SU-DHL-6 (cell line): Measurements from ENCODE around the gene CNTNAP1.

Source experiments
- H2AFZ ChIP-seq: fragments of 200-600 bp; sonication (generic); 2 replicates; pipeline ENCODE4 v1.6.1; 2014; ENCODE audit warnings: low read depth, mild to moderate bottlenecking, moderate library complexity, mixed read lengths, antibody characterized with exemption, low read length; ENCODE audit not compliant: severe bottlenecking
- H3F3A ChIP-seq: fragments of 200-600 bp; shearing (Covaris generic); 2 replicates; pipeline ENCODE4 v1.6.0; 2016; ENCODE audit warnings: antibody characterized with exemption, mild to moderate bottlenecking; ENCODE audit not compliant: insufficient read depth
- H3K27ac ChIP-seq: fragments of 200-600 bp; sonication (generic); 2 replicates; pipeline ENCODE4 v1.5.1; 2016; ENCODE audit warnings: low read depth, mild to moderate bottlenecking, low read length, moderate library complexity, mixed read lengths
- H3K27me3 ChIP-seq: fragments of 200-600 bp; sonication (generic), shearing (Covaris generic); 2 replicates; pipeline ENCODE4 v1.6.0; 2014; ENCODE audit warnings: mild to moderate bottlenecking, low read length
- H3K36me3 ChIP-seq: fragments of 200-600 bp; sonication (generic); 2 replicates; pipeline ENCODE4 v1.6.1; 2014; ENCODE audit warnings: mild to moderate bottlenecking, low read length, mixed read lengths
- H3K4me2 ChIP-seq: fragments of 300-600, 200-600 bp; shearing (Covaris generic), sonication (generic); 2 replicates; pipeline ENCODE4 v1.6.0; 2014; ENCODE audit warnings: low read length, low read depth, mild to moderate bottlenecking; ENCODE audit not compliant: poor library complexity, severe bottlenecking
- H3K4me3 ChIP-seq: fragments of 200-600 bp; sonication (generic); 2 replicates; pipeline ENCODE4 v1.5.1; 2014; ENCODE audit warnings: antibody characterized with exemption, low read length, mild to moderate bottlenecking, mixed read lengths; ENCODE audit not compliant: insufficient read depth, poor library complexity, severe bottlenecking
- H3K79me2 ChIP-seq: fragments of 200-600 bp; sonication (generic); 2 replicates; pipeline ENCODE4 v1.6.1; 2014; ENCODE audit warnings: mild to moderate bottlenecking, low read length, moderate library complexity; ENCODE audit not compliant: insufficient read depth
- H3K9ac ChIP-seq: fragments of 200-600 bp; sonication (generic); 2 replicates; pipeline ENCODE4 v1.7.0; 2014; ENCODE audit warnings: mild to moderate bottlenecking, low read length
- H3K9me2 ChIP-seq: fragments of 200-600 bp; sonication (generic); replicated peaks from 2 replicates; pipeline ENCODE4 v1.6.1; 2014; ENCODE audit warnings: low read length; ENCODE audit not compliant: insufficient read depth
- H3K9me3 ChIP-seq: fragments of 200-600 bp; sonication (generic); 2 replicates; pipeline ENCODE4 v1.6.1; 2014; ENCODE audit warnings: low read length, mixed read lengths; ENCODE audit not compliant: insufficient read depth
- H4K20me1 ChIP-seq: fragments of 200-600 bp; sonication (generic); 2 replicates; pipeline ENCODE4 v1.6.1; 2014; ENCODE audit warnings: low read depth, mild to moderate bottlenecking, antibody characterized with exemption, low read length, moderate library complexity, mixed read lengths
- CTCF ChIP-seq: fragments of 200-600 bp; sonication (generic); IDR thresholded peaks from one replicate; pipeline ENCODE4 v1.5.1; 2017; ENCODE audit warnings: antibody characterized with exemption, mild to moderate bottlenecking, low read length, moderate library complexity; ENCODE audit not compliant: insufficient read depth, poor library complexity, severe bottlenecking
- EZH2phosphoT487 ChIP-seq: fragments of 200-600 bp; sonication (generic), shearing (Covaris generic); conservative IDR thresholded peaks from 2 replicates; pipeline ENCODE4 v1.6.1; 2018; ENCODE audit warnings: mild to moderate bottlenecking, antibody characterized with exemption, low read length, moderate library complexity, mixed read lengths

Gene CNTNAP1

GRCh38 chr17:42667088-42667951 is 15.0 kb upstream of the CNTNAP1 start:
- no peaks in the 10 kb centered on the region for H3K36me3 ChIP-seq
- no peak overlapping the region for H3K4me2 ChIP-seq
- H3K79me2 ChIP-seq = no peaks in the 10 kb centered on the region

DNA sequence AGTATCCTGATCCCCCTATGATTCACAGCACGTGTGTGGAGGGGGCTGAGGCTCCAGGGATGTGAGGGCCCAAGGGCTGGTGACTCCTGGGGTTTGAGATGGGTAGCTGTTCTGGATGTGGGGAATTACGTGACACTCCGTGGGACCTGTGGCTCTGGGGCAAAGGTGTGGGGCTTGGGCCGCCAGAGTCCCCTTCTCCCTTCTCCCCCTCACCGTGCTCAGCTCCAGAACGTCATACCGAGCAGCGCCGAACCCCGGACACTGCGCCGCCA is 12.7 kb upstream of the CNTNAP1 start:
- Histone ChIP-seq H3K36me3 (no peaks in the 10 kb centered on the region), H3K79me2 (no peaks in the 10 kb centered on the region), H3K9me3 (no peaks in the 10 kb centered on the region), H3F3A (no peaks in the 10 kb centered on the region), H3K27me3 (no peaks in the 10 kb centered on the region), H3K9me2 (no peaks in the 10 kb centered on the region), H3K4me3 (no peak overlapping the region), H3K27ac (no peak overlapping the region), H2AFZ (no peak overlapping the region), H3K9ac (no peak overlapping the region), H3K4me2 (no peak overlapping the region), H4K20me1 (no peaks in the 10 kb centered on the region)
- TF ChIP-seq EZH2phosphoT487 = no peak
- TF ChIP-seq CTCF = no peak

More at GRCh38 chr17:42667088-42667951, 15.0 kb upstream of the CNTNAP1 start:
- no peaks in the 10 kb centered on the region for H4K20me1 ChIP-seq
- no peaks in the 10 kb centered on the region for H3K27me3 ChIP-seq
- H3K9me3 ChIP-seq = no peaks in the 10 kb centered on the region
- H3F3A ChIP-seq = no peaks in the 10 kb centered on the region
- H3K9me2 ChIP-seq = no peaks in the 10 kb centered on the region
- no peak overlapping the region for H3K27ac ChIP-seq
- TF ChIP-seq CTCF (no peak), EZH2phosphoT487 (no peak)
- no peak overlapping the region for H2AFZ ChIP-seq
- no peak overlapping the region for H3K4me3 ChIP-seq
- no peak overlapping the region for H3K9ac ChIP-seq

DNA sequence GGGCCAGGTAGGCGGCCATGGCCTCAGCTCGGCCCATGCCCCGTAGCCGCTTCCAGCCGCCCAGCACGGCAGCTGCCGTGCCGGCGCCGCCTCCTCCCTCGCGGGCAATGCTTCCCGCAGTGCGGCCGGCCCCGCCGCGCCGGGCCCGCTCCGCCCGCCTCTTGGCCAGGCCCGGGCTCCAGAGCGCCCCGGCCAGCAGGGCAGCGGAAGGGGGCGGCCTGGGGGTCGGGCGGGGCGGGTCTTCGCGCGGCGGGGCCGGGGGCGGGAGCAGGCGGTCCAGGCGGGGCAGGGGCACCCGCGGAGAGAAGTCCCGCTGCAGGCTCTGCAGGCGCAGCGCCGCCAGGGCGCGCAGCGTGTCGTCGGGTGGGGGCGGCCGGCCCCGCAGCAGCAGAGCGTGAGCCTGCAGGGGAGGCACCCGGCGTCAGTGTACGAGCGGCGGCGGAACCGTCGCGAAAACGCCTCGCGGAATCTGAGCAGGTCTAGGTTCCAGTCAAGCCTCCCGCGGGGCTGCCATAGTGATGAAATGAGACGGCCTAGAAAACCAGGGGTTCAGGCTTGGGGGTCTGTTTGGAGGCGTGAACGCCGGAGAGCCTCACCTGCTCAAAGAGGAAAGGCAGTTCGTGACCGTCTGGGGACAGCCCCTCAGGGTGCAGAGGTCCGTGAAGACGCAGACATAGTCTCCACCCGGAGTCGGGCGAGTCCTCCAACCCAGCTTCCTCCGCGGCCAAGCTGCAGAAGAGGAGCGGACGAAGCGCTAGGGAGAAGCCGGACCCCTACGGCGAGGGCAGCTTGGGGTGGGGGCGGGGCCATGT is 12.1 kb upstream of the CNTNAP1 start:
- no peaks in the 10 kb centered on the region for H3K79me2 ChIP-seq
- H3K9me3 ChIP-seq = no peaks in the 10 kb centered on the region
- peak overlapping the region; percentile 28 for H3K4me2 ChIP-seq
- H3K9ac ChIP-seq = no peak overlapping the region
- TF ChIP-seq EZH2phosphoT487 = no peak
- no peak for TF ChIP-seq CTCF
- H4K20me1 ChIP-seq = no peaks in the 10 kb centered on the region
- no peaks in the 10 kb centered on the region for H3K36me3 ChIP-seq
- no peak overlapping the region for H3K4me3 ChIP-seq
- H3K27ac ChIP-seq = no peak overlapping the region
- no peaks in the 10 kb centered on the region for H3F3A ChIP-seq
- H3K27me3 ChIP-seq = no peaks in the 10 kb centered on the region
- no peak overlapping the region for H2AFZ ChIP-seq
- H3K9me2 ChIP-seq = no peaks in the 10 kb centered on the region
